Activated naive CD8-positive, alpha-beta T cell treated with anti-CD3 and anti-CD28 coated beads, Interleukin-2, amount 50 U/mL, for 16 hours (primary cell): ENCODE measurements around the gene SYT2.

ENCODE experiments used
- DNase-seq: peaks from one replicate; pipeline ENCODE4 v3.0.0-alpha.2; 2020; ENCODE audit warnings: low read depth, low spot score

The SYT2 gene

DNA sequence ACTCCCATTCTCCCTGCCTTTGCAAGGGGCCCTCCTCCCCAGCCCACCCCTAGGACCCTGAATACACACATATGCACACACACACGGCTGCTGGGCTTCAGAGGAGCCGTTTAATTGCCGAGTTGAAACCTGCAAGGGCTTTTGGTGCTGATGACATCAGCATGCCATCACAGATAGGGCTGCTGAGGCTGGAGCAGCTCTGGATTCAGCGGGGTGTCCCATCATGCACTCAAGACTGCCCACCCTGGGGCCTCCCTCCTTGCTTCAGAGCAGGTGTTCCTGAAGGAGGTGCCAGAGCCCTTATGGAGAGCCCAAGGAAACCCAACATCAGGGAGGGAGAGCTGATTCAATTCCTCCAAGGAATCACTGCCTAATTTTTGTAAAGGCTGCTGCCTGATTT, 5.7 kb downstream of the SYT2 start:
- DNase-seq, result no peak

- no peak for DNase-seq
Observed at GRCh38 chr1:202703191-202703590, 7.1 kb downstream of the SYT2 start.

DNA sequence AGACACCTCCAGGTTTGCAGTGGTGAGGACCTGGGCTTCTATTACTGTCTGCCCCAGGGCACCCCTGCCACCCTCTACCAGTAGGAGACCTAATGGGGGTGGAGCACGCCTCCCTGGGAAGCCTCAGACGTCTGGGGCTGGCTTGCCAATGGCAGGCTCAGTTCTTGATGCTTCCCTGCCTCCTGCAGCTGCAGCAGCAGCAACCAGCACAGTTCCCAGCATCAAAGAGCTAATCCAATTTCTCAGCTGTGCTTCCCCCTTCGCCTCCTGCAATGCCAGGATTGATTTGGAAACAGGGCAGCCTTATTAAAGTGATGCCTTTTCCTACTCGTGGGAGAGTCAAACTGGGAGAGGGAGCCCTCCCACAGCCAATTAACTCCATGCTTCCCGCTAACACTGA, 8.2 kb downstream of the SYT2 start:
- DNase-seq, result no peak

- DNase-seq, result no peak
Observed at GRCh38 chr1:202701200-202701599, 9.1 kb downstream of the SYT2 start.

DNA sequence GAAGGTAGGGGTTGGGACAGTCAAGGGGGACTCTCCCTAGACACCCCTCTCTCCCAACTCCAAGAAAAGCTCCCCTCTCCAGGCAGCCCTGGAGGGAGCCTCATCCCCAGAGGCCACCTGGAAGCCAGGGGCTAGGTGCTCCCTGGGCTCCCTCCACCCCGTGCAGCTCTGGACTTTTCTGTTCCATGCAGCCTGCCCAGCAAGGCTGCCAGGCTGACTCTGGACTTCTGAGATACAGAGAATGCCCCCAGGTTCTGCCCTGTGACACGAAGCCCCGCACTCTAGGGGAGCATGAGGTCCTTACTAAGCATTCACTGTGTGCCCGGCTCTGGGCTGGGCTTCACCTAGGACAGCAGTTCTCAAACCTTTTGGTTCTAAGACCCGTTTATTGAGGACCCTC, 10.2 kb downstream of the SYT2 start:
- DNase-seq, result no peak

DNA sequence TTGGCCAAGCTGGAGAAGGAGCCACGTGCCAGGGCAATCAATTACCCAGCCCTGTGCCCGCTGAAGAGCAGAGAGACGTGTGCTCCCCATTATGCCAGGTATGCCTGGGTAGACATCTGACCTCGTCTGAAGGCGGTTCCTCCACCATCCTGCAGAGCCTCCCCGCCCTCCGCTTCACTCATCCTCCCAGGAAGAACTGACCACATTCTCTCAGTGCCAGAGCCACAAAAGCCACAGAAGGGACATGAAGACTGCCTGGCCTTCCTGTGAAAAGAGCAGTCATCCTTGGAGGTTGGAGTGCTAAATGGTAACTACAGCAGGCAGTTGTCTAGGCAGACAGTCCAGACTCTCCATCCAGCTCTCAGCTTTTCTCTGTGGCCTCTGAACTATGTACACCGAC, 12.0 kb downstream of the SYT2 start:
- no peak for DNase-seq

DNA sequence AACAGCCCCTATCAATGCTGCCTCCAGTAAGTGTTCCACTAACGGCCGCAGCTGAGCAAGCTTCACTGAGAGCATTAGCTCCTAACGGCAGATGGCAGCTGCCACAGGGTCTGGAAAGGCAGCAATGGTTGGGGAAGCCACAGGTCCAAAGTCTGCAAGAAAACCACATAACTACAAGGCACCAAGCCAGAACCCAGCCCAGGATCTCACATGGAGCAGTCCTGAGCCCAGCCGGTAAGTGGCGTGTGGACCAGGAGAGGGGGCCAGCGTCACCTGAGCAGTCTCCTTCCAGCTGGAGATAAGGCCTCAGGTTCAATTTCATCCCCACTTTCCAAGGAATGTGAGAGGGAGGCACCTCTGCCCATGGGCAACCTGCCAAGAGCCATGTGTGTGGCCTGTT, 13.2 kb downstream of the SYT2 start:
- no peak for DNase-seq

DNA sequence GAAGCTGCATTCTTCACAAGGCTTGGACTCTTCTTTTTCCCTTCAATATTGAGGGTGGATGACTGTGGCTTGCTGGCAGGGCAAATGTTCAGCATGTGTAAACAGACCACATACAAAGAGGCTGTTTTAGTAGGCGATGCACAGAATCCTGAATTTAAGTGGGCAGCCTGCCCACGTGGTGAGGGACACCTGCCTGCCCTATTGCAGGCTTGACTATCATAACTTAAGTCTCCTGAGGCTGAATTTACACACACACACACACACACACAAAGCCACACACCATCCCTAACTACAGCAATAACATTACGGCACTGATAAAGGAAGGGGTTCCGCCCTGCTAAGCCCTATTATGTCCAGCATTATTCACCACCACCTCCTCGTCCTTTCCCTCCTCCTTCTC, 15.9 kb downstream of the SYT2 start:
- no peak for DNase-seq

GRCh38 chr1:202692959-202693555, 17.2 kb downstream of the SYT2 start:
- peak; percentile 11 for DNase-seq

DNA sequence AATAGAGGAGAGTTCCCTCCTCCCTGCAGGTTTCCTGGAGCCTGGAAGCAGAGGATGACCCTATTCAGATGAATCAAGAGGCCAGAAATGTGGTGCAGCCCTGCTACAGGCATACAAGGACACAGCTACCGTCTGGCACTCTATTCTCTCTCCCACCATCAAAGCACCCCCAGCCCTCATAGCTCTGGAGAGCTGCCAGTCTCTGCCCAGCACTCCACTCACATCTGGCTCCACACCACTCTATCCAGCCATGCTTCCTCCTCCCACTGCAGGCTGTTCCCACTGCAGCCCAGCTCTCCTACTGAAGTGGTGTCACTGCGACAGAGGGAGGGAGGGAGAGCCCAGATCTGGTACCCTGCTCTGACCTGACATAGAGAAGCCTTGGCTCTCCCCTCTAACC, 18.4 kb downstream of the SYT2 start:
- no peak for DNase-seq

DNA sequence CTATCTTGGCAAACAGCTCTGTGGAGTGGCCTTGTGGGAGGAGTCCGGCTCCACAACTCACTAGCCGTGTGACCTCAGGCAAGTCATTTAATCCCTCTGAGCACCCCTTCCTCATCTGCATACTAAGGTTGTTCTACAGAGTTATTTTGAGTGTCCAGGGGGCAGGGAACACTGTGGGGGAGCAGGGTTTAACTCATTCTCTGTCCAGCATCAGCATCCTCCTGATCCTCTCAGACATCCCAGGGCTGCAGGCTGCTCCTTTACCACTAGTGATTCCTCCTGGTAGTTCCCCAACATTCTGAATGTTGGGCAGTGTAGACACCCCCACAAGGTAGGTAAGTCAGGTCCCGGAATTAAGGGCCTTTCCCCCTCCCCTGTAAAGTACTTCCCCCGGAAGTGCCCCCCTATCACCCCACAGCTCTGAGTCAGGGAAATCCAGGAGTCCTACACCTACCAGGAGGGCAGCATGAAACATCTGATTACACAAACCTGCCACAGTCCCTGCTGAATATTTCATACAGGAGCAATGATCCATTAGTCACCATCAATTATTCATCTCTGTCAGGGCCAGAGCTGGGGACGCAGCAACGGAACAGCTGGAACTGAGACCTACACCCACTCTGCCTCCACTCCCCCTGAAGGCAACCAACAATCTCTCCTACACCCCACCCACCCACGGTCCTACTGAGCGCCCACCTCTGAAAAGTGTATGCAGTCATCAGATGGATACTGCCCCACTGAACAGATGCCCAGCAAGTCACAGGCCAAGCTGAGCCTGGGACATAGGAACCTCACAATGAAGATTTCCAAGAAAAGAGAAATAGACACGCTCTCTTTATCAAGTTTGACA, 20.5 kb downstream of the SYT2 start:
- DNase-seq, result no peak

DNA sequence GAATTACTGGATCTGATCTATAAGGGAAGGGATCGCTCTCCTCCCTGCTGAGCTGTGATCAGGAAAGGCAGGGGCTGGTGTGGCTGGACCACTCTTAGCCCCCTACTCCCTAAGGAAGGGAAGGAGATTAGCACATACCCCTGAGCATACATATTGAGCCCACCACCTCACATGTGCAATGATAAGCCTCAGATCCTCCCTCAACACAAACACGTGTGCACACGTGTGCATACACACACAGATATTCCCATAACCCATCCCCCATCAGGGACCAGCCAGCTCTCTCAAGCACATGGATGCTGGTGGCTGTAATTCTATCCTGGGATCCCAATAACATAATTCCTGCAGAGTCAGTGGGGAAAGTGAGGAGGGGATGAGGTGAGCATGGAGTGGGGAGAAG, 21.2 kb downstream of the SYT2 start:
- DNase-seq, result no peak

DNA sequence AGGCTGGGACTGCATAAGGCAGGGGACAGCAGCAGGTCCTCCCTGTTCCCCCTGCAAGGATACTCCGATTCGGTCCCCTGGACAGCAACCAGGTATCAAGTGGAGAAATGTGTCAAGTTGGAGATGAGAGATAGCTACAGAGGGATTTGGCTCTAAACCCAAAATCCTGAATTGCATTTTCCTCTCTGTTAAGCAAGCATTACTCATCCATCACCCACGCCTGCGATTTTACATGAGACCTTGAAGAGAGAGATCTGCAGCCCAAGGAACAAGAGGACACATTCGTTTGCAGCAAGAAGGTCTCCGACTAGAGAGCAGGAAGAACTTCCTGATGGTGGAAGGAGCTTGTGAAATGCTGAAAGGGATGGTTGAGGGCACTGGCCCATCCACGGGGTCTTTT, 21.9 kb downstream of the SYT2 start:
- no peak for DNase-seq

- DNase-seq, result no peak
Observed at GRCh38 chr1:202687798-202688197, 22.5 kb downstream of the SYT2 start.

- no peak for DNase-seq
Observed at GRCh38 chr1:202687370-202687769, 22.9 kb downstream of the SYT2 start.

DNA sequence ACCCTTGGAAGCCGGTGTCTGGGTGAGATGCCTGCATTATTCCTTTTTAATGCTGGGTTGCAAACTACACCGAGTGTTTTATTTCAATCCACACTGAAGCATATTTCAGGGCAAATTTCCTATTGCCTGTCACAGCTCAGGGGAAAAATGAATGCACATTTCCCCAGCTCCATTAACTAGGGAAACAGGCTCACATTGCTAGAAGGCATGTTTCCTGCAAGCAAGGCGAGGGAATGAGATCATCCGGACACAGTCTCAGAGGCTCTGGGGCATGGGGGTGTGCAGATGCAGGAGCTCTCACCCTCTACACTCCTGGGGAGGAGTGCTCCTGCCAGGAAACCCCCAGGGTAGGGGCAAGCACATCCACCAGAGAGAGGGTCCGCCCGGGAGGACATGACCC, 24.6 kb downstream of the SYT2 start:
- no peak for DNase-seq

GRCh38 chr1:202684716-202685115, 25.5 kb downstream of the SYT2 start:
- DNase-seq, result no peak

DNA sequence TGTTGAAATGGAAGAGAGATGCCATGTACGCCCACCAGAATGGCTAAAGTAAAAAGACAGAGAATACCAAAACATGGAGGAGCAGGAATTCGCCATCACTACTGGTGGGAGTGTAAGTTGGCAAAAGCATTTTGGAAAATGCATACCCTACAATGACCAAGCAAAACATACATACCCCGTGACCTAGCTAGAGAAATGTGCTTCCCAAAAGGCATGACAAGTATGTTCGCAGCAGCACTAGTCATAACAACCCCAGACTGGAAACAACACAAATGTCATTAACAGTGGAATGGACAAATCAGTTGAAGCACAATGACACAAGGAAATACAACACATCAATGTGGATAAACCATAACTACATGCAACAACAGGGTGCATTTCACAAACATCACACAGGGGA, 27.2 kb downstream of the SYT2 start:
- no peak for DNase-seq

DNA sequence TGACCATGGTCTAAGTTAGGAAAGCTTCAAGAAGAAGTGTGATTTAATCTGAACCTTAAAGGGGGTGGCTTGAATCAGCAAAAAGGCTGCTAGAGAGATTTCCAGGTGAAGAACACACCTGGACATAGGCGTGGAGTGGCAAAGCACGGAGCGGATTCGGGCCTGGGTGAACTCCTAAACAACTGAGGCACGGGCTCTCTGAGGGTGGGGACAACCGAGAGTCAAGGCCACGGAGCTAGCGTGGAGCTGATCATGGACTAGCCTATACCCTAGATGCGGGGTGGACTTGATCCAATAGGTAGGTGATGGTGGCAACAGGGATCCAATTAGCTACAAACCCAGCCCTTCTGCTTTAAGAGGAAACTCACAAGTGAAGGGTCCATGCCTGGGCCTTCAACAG, 27.8 kb downstream of the SYT2 start:
- no peak for DNase-seq

- no peak for DNase-seq
Observed at GRCh38 chr1:202681736-202682420, 28.4 kb downstream of the SYT2 start.

- DNase-seq, result no peak
Observed at GRCh38 chr1:202680586-202681352, 29.5 kb downstream of the SYT2 start.
